T-helper 1 cell treated with Interleukin-12 subunit alpha and Interleukin-12 subunit beta and Interleukin-4 antibody, amounts not matched to agents 30 μg/mL and 1 μg/mL, for 36 hours (primary cell): ENCODE data around the gene FMN1.

Source experiments
- H3K27ac Mint-ChIP-seq: one replicate; pipeline ENCODE4 v1.8.0; 2021; ENCODE audit warnings: mild to moderate bottlenecking, mixed read lengths
- H3K27me3 Mint-ChIP-seq: one replicate; pipeline ENCODE4 v1.8.0; 2021; ENCODE audit warnings: low read depth, mixed read lengths
- H3K36me3 Mint-ChIP-seq: one replicate; pipeline ENCODE4 v1.8.0; 2021; ENCODE audit warnings: low read depth, mixed read lengths
- H3K4me1 Mint-ChIP-seq: one replicate; pipeline ENCODE4 v1.8.0; 2021; ENCODE audit warnings: low read depth, mixed read lengths
- H3K4me3 Mint-ChIP-seq: one replicate; pipeline ENCODE4 v1.8.0; 2021; ENCODE audit warnings: mild to moderate bottlenecking, moderate library complexity, mixed read lengths
- H3K9me3 Mint-ChIP-seq: one replicate; pipeline ENCODE4 v1.8.0; 2021; ENCODE audit warnings: mixed read lengths

FMN1 gene

GRCh38 chr15:33209575-33210481, 15.3 kb upstream of the FMN1 start:
- no peak overlapping the region for H3K4me3 Mint-ChIP-seq
- H3K9me3 Mint-ChIP-seq: peaks cover 9% of the 10 kb centered on the region
- peaks cover 4% of the 10 kb centered on the region for H3K27me3 Mint-ChIP-seq
- H3K36me3 Mint-ChIP-seq: no peaks in the 10 kb centered on the region
- no peak overlapping the region for H3K27ac Mint-ChIP-seq
- H3K4me1 Mint-ChIP-seq: no peaks in the 10 kb centered on the region

GRCh38 chr15:33207646-33208045, 13.1 kb upstream of the FMN1 start:
- Mint-ChIP-seq H3K4me1 (peaks cover 5% of the 10 kb centered on the region), H3K9me3 (peaks cover 9% of the 10 kb centered on the region), H3K27ac (no peak overlapping the region), H3K27me3 (peaks cover 9% of the 10 kb centered on the region), H3K4me3 (no peak overlapping the region), H3K36me3 (no peaks in the 10 kb centered on the region)

- H3K36me3 Mint-ChIP-seq: no peaks in the 10 kb centered on the region
- no peak overlapping the region for H3K4me3 Mint-ChIP-seq
- peaks cover 9% of the 10 kb centered on the region for H3K9me3 Mint-ChIP-seq
- no peak overlapping the region for H3K27ac Mint-ChIP-seq
- H3K4me1 Mint-ChIP-seq: peaks cover 11% of the 10 kb centered on the region
- H3K27me3 Mint-ChIP-seq: peaks cover 9% of the 10 kb centered on the region
Measured at GRCh38 chr15:33206366-33206765, 11.9 kb upstream of the FMN1 start.

- H3K9me3 Mint-ChIP-seq: peaks cover 9% of the 10 kb centered on the region
- H3K36me3 Mint-ChIP-seq: no peaks in the 10 kb centered on the region
- peaks cover 20% of the 10 kb centered on the region for H3K27me3 Mint-ChIP-seq
- H3K4me1 Mint-ChIP-seq: peaks cover 24% of the 10 kb centered on the region
- H3K4me3 Mint-ChIP-seq: no peak overlapping the region
- no peak overlapping the region for H3K27ac Mint-ChIP-seq
Measured at GRCh38 chr15:33204926-33205325, 10.4 kb upstream of the FMN1 start.

GRCh38 chr15:33204087-33204486, 9.6 kb upstream of the FMN1 start:
- Mint-ChIP-seq H3K36me3 (no peaks in the 10 kb centered on the region), H3K9me3 (peaks cover 3% of the 10 kb centered on the region), H3K27me3 (peaks cover 26% of the 10 kb centered on the region), H3K4me1 (peaks cover 24% of the 10 kb centered on the region), H3K27ac (no peak overlapping the region), H3K4me3 (no peak overlapping the region)

- Mint-ChIP-seq H3K36me3 (no peaks in the 10 kb centered on the region), H3K4me3 (peak overlapping the region; percentile 78), H3K9me3 (no peaks in the 10 kb centered on the region), H3K27me3 (peaks cover 23% of the 10 kb centered on the region), H3K27ac (peak overlapping the region; percentile 82), H3K4me1 (peaks cover 24% of the 10 kb centered on the region)
Measured at GRCh38 chr15:33201491-33202231, 7.1 kb upstream of the FMN1 start.

GRCh38 chr15:33200903-33201302, 6.4 kb upstream of the FMN1 start:
- Mint-ChIP-seq H3K27ac (no peak overlapping the region), H3K9me3 (no peaks in the 10 kb centered on the region), H3K27me3 (peaks cover 30% of the 10 kb centered on the region), H3K4me3 (no peak overlapping the region), H3K4me1 (peaks cover 24% of the 10 kb centered on the region), H3K36me3 (no peaks in the 10 kb centered on the region)

GRCh38 chr15:33200444-33200843, 5.9 kb upstream of the FMN1 start:
- Mint-ChIP-seq H3K27ac (no peak overlapping the region), H3K4me3 (no peak overlapping the region), H3K27me3 (peaks cover 31% of the 10 kb centered on the region), H3K36me3 (no peaks in the 10 kb centered on the region), H3K4me1 (peaks cover 25% of the 10 kb centered on the region), H3K9me3 (no peaks in the 10 kb centered on the region)

GRCh38 chr15:33198541-33198940, 4.0 kb upstream of the FMN1 start:
- H3K27ac Mint-ChIP-seq: no peak overlapping the region
- H3K27me3 Mint-ChIP-seq: peaks cover 35% of the 10 kb centered on the region
- H3K36me3 Mint-ChIP-seq: no peaks in the 10 kb centered on the region
- no peaks in the 10 kb centered on the region for H3K9me3 Mint-ChIP-seq
- no peak overlapping the region for H3K4me3 Mint-ChIP-seq
- peaks cover 30% of the 10 kb centered on the region for H3K4me1 Mint-ChIP-seq

- no peaks in the 10 kb centered on the region for H3K36me3 Mint-ChIP-seq
- no peaks in the 10 kb centered on the region for H3K9me3 Mint-ChIP-seq
- peaks cover 44% of the 10 kb centered on the region for H3K27me3 Mint-ChIP-seq
- H3K27ac Mint-ChIP-seq: no peak overlapping the region
- H3K4me3 Mint-ChIP-seq: no peak overlapping the region
- peaks cover 28% of the 10 kb centered on the region for H3K4me1 Mint-ChIP-seq
Measured at GRCh38 chr15:33197636-33198035, 3.1 kb upstream of the FMN1 start.

- no peaks in the 10 kb centered on the region for H3K36me3 Mint-ChIP-seq
- peaks cover 9% of the 10 kb centered on the region for H3K4me1 Mint-ChIP-seq
- peak overlapping the region; percentile 66 for H3K4me3 Mint-ChIP-seq
- peaks cover 52% of the 10 kb centered on the region for H3K27me3 Mint-ChIP-seq
- no peaks in the 10 kb centered on the region for H3K9me3 Mint-ChIP-seq
- H3K27ac Mint-ChIP-seq: no peak overlapping the region
Measured at GRCh38 chr15:33194237-33194636, 277 bp downstream of the FMN1 start.

GRCh38 chr15:33191591-33191990, 2.9 kb downstream of the FMN1 start:
- Mint-ChIP-seq H3K27me3 (peaks cover 67% of the 10 kb centered on the region), H3K27ac (no peak overlapping the region), H3K4me3 (no peak overlapping the region), H3K4me1 (peaks cover 9% of the 10 kb centered on the region), H3K36me3 (no peaks in the 10 kb centered on the region), H3K9me3 (no peaks in the 10 kb centered on the region)

- H3K4me3 Mint-ChIP-seq: no peak overlapping the region
- no peaks in the 10 kb centered on the region for H3K9me3 Mint-ChIP-seq
- H3K4me1 Mint-ChIP-seq: peaks cover 9% of the 10 kb centered on the region
- H3K27ac Mint-ChIP-seq: no peak overlapping the region
- H3K36me3 Mint-ChIP-seq: no peaks in the 10 kb centered on the region
- H3K27me3 Mint-ChIP-seq: peaks cover 60% of the 10 kb centered on the region
Measured at GRCh38 chr15:33190539-33190938, 4.0 kb downstream of the FMN1 start.

GRCh38 chr15:33188641-33189257, 5.8 kb downstream of the FMN1 start:
- H3K4me3 Mint-ChIP-seq: no peak overlapping the region
- H3K27me3 Mint-ChIP-seq: peaks cover 50% of the 10 kb centered on the region
- no peaks in the 10 kb centered on the region for H3K9me3 Mint-ChIP-seq
- H3K27ac Mint-ChIP-seq: no peak overlapping the region
- no peaks in the 10 kb centered on the region for H3K4me1 Mint-ChIP-seq
- H3K36me3 Mint-ChIP-seq: no peaks in the 10 kb centered on the region
